Heart left ventricle (tissue), 16 donors: ENCODE measurements around the gene PALLD. TPM values are rescaled to one million over a fixed set of nuclear protein-coding genes. Genes with fewer than 3 reads are reported as not detected.

Experiments
- ATAC-seq, 4 donors: fragments of 200-7000 bp; cut with Tn5 transposase; one replicate each; pipeline ENCODE4 v1.9.1; 2020 to 2022; ENCODE audit warnings: moderate library complexity in 4 of 4, mild to moderate bottlenecking in 3 of 4, moderate number of reproducible peaks in 1 of 4
- DNase-seq, 5 donors: peaks; one replicate each; pipeline ENCODE4 v3.0.0-alpha.2; 2020
- H3K27ac ChIP-seq, 12 donors: fragments of 200-600 bp; sonication (generic) in 4 of 12; one replicate each; pipeline versions ENCODE4 v1.5.0 to v1.8.0; 2016 to 2022; ENCODE audit warnings: mild to moderate bottlenecking in 2 of 12
- H3K27me3 ChIP-seq, 9 donors: fragments of 200-600 bp; sonication (generic) in 2 of 9; one replicate each; pipeline versions ENCODE4 v1.5.1 to v1.8.0; 2016 to 2022; ENCODE audit warnings: mild to moderate bottlenecking in 3 of 9
- H3K36me3 ChIP-seq, 9 donors: fragments of 200-600 bp; sonication (generic) in 2 of 9; one replicate each; pipeline versions ENCODE4 v1.5.0 to v1.8.0; 2018 to 2022; ENCODE audit warnings: mild to moderate bottlenecking in 2 of 9
- H3K4me1 ChIP-seq, 12 donors: fragments of 200-600 bp; sonication (generic) in 4 of 12; one replicate each; pipeline versions ENCODE4 v1.5.0 to v1.8.0; 2016 to 2022; ENCODE audit warnings: mild to moderate bottlenecking in 3 of 12
- H3K4me3 ChIP-seq, 12 donors: fragments of 200-600 bp; sonication (generic) in 4 of 12; one replicate each; pipeline versions ENCODE4 v1.5.0 to v1.8.0; 2017 to 2022; ENCODE audit warnings: mild to moderate bottlenecking in 9 of 12, moderate library complexity in 4 of 12
- H3K9me3 ChIP-seq, 12 donors: fragments of 200-600 bp; sonication (generic) in 4 of 12; one replicate each; pipeline versions ENCODE4 v1.5.0 to v1.8.0; 2016 to 2022; ENCODE audit warnings: mild to moderate bottlenecking in 1 of 12
- CTCF ChIP-seq, 12 donors: fragments of 200-600 bp; sonication (generic) in 4 of 12; IDR thresholded peaks; one replicate each; pipeline versions ENCODE4 v1.5.0 to v1.8.0; 2018 to 2022; ENCODE audit warnings: antibody characterized with exemption in 12 of 12, mild to moderate bottlenecking in 5 of 12
- POLR2A ChIP-seq, 2 donors: fragments of 450-650 bp; IDR thresholded peaks; one replicate each; pipeline ENCODE4 v1.6.1; 2017; ENCODE audit warnings: antibody characterized with exemption in 2 of 2, mild to moderate bottlenecking in 2 of 2, moderate library complexity in 2 of 2
- WGBS, 4 donors: extraction: QIAGEN DNeasy Blood & Tissue Kit in 2 of 4; methylation state at CpG; one replicate each; pipeline versions ENCODE4 v1.1.5 to v1.1.7; 2013 to 2018; 5-methylcytosine and 5-hydroxymethylcytosine counted together
- intact Hi-C, 10 donors: fragments of 100-400 bp; cut with DNase I; formaldehyde crosslinking; loops; one replicate each; pipeline versions ENCODE4 v1.11.1 to v1.14.2; 2022
- polyA plus RNA-seq, 2 donors: library from polyadenylated mRNA; stranded (reverse); fragments of 200-250 nt; gene quantifications; one replicate each; pipeline ENCODE4 v1.2.3, GENCODE V29; 2013
- total RNA-seq, 9 donors: library from RNA; depleted of rRNA in 2 of 9; stranded (reverse); fragments of >200 nt in 2 of 9; fragmentation: NEBNext Ultra II Directional in 3 of 9; extraction: Animal tissue kit (Norgen Biotek cat#: 25700) in 3 of 9; gene quantifications; one replicate each; pipeline versions ENCODE4 v1.1.0 to v1.2.4, GENCODE V29; 2016 to 2023
- donor health status: ischemic (EF 13 %, LVEDD 7.1; RV severe dilation, severe dysfunction).
- donor health status: healthy with polysubstance abuse.
- donor health status: DM: no; HTN: yes; CAD: no.
- donor health status: DM: no; HTN: no; CAD: no.
- donor health status: ischemic (EF 25% LVEDD 6.9; RV normal size, moderate dysfunction).
- donor health status: ischemic (EF 25% LVEDD 5.7; RV mildly dilated, moderate dysfunction).
- donor health status: healthy.
- donor health status: DM: yes; HTN: yes; CAD: no.
- donor health status: ischemic (EF 35%, LVEDD 5.7; RV mildly dilated, moderate dysfunction).
- donor health status: nonischemic (EF 11% LVEDD 7.7; RV severe dilation, severe dysfunction).
- donor health status: DM: yes; HTN: yes; CAD: no.
- donor health status: PGD.
- donor health status: ischemic (EF 29% LVEDD 5.4; RV normal size, mild dysfunction).
- donor health status: nonischemic (EF 23%, LVEDD 6.1; RV moderate dilation, normal function).

PALLD gene
- total and polyA plus RNA-seq, 11 donors = 193 to 1,428 (median 1,015) TPM

GRCh38 chr4:168566726-168567125 lies 69.9 kb downstream of the PALLD start:
- Histone ChIP-seq H3K9me3 (no peaks in the 10 kb centered on the region), H3K4me1 (peaks cover 0 to 54% (median 17%) of the 10 kb centered on the region in 12 donors), H3K36me3 (no peaks in the 10 kb centered on the region), H3K4me3 (no peak overlapping the region), H3K27me3 (no peaks in the 10 kb centered on the region), H3K27ac (no peak overlapping the region)
- no peak for DNase-seq
- TF ChIP-seq POLR2A (IDR thresholded peaks at IDR 0.05) (no peak), CTCF (IDR thresholded peaks at IDR 0.05) (no peak)
- intact Hi-C loops = no loop called here
- ATAC-seq = no peak

GRCh38 chr4:168569066-168569930 lies 72.4 kb downstream of the PALLD start:
- Histone ChIP-seq H3K36me3 (no peaks in the 10 kb centered on the region), H3K27me3 (no peaks in the 10 kb centered on the region), H3K27ac (peak overlapping the region in 9 of 12 donors; percentile 6 to 71 (median 53)), H3K4me3 (peak overlapping the region in 8 of 12 donors; percentile 0 to 37 (median 14)), H3K9me3 (no peaks in the 10 kb centered on the region), H3K4me1 (peaks cover 0 to 53% (median 15%) of the 10 kb centered on the region in 12 donors)
- TF ChIP-seq POLR2A (IDR thresholded peaks at IDR 0.05) (no peak), CTCF (IDR thresholded peaks at IDR 0.05) (no peak)
- intact Hi-C loops = no loop called here
- WGBS, 4 donors = 25 to 31% (median 28%) methylated on average over 9 of the region's 9 CpGs
- DNase-seq (peak in 4 of 5 donors; percentile 41 to 70 (median 64)), ATAC-seq (peak; percentile 95 to 97 (median 97))

- intact Hi-C loops = no loop called here
- peak overlapping the region in 7 of 12 donors; percentile 36 to 71 (median 58) for H3K27ac ChIP-seq
- DNase-seq (no peak), ATAC-seq (no peak)
- no peaks in the 10 kb centered on the region for H3K9me3 ChIP-seq
- TF ChIP-seq CTCF (IDR thresholded peaks at IDR 0.05) = no peak
- TF ChIP-seq POLR2A (IDR thresholded peaks at IDR 0.05) = no peak
- no peaks in the 10 kb centered on the region for H3K27me3 ChIP-seq
- H3K4me3 ChIP-seq = peak overlapping the region in 7 of 12 donors; percentile 4 to 37 (median 22)
- H3K4me1 ChIP-seq = peaks cover 0 to 49% (median 15%) of the 10 kb centered on the region in 12 donors
- 55 to 68% (median 65%) methylated on average over 9 of the region's 9 CpGs for WGBS, 4 donors
- no peaks in the 10 kb centered on the region for H3K36me3 ChIP-seq
These were observed 73.1 kb downstream of the PALLD start for GRCh38 chr4:168569931-168570276.

GRCh38 chr4:168570466-168570865 lies 73.6 kb downstream of the PALLD start:
- H3K4me3 ChIP-seq = peak overlapping the region in 1 of 12 donors; percentile 28
- peaks cover 0 to 44% (median 14%) of the 10 kb centered on the region in 12 donors for H3K4me1 ChIP-seq
- ATAC-seq (no peak), DNase-seq (no peak)
- H3K36me3 ChIP-seq = no peaks in the 10 kb centered on the region
- no peak for TF ChIP-seq CTCF (IDR thresholded peaks at IDR 0.05)
- TF ChIP-seq POLR2A (IDR thresholded peaks at IDR 0.05) = no peak
- no peaks in the 10 kb centered on the region for H3K9me3 ChIP-seq
- intact Hi-C loops = no loop called here
- H3K27me3 ChIP-seq = no peaks in the 10 kb centered on the region
- no peak overlapping the region for H3K27ac ChIP-seq
